Neural cell (in vitro differentiated cells): ENCODE measurements around the gene FSHR.

Experiments used
- EP300 ChIP-seq: fragments of 450-650 bp; conservative IDR thresholded peaks from 2 replicates; pipeline ENCODE4 v1.6.1; 2014; ENCODE audit warnings: antibody characterized with exemption, mild to moderate bottlenecking, moderate library complexity; ENCODE audit not compliant: poor library complexity, severe bottlenecking
- EZH2 ChIP-seq: fragments of 200-600, 300-800 bp; shearing (Covaris generic), sonication (generic); IDR thresholded peaks from 2 replicates; pipeline ENCODE4 v1.6.1; 2014; ENCODE audit warnings: antibody characterized with exemption, low read length, borderline replicate concordance, mild to moderate bottlenecking; ENCODE audit not compliant: insufficient read depth, poor library complexity, severe bottlenecking
- RAD21 ChIP-seq: fragments of 450-650 bp; conservative IDR thresholded peaks from 2 replicates; pipeline ENCODE4 v1.6.1; 2014; ENCODE audit warnings: antibody characterized with exemption, mild to moderate bottlenecking, moderate library complexity
- TF ChIP-seq, protein P1 (sequence below): fragments of 450-650 bp; IDR thresholded peaks from 2 replicates; pipeline ENCODE4 v1.5.1; 2014; ENCODE audit warnings: antibody characterized with exemption, mild to moderate bottlenecking, moderate library complexity; ENCODE audit not compliant: poor library complexity, severe bottlenecking

- TF ChIP-seq RAD21 (no peak), EZH2 (no peak), EP300 (no peak)
- TF ChIP-seq, protein P1, sequence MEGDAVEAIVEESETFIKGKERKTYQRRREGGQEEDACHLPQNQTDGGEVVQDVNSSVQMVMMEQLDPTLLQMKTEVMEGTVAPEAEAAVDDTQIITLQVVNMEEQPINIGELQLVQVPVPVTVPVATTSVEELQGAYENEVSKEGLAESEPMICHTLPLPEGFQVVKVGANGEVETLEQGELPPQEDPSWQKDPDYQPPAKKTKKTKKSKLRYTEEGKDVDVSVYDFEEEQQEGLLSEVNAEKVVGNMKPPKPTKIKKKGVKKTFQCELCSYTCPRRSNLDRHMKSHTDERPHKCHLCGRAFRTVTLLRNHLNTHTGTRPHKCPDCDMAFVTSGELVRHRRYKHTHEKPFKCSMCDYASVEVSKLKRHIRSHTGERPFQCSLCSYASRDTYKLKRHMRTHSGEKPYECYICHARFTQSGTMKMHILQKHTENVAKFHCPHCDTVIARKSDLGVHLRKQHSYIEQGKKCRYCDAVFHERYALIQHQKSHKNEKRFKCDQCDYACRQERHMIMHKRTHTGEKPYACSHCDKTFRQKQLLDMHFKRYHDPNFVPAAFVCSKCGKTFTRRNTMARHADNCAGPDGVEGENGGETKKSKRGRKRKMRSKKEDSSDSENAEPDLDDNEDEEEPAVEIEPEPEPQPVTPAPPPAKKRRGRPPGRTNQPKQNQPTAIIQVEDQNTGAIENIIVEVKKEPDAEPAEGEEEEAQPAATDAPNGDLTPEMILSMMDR, result no peak
Measured at GRCh38 chr2:48938231-48938630, 216.1 kb downstream of the FSHR start.
